Endothelial cell of umbilical vein (primary cell): ENCODE measurements around the gene RAB1B. TPM values are rescaled to one million over a fixed set of nuclear protein-coding genes. Genes with fewer than 3 reads are reported as not detected.
"Not testable (repeated sequence)": the region's sequence is repeated elsewhere in the genome, so short reads cannot be mapped to it uniquely, and the experiment has no call there.

ENCODE experiments used
- BruUV-seq: library from RNA; stranded (reverse); fragments of 400-500 nt; replicated peaks from 2 replicates; lab custom pipeline; 2021; lab: Mats Ljungman, UMichigan
- CTCF ChIA-PET: fragments of 300-600, 350-600 bp; sonication (Branson Sonifier 250); formaldehyde crosslinking; loops from one replicate; lab custom pipeline; 2021; ENCODE audit warnings: antibody characterized with exemption, inconsistent platforms; lab: Charles Lee
- POLR2A ChIA-PET: fragments of 300-600, 350-600 bp; sonication (Branson Sonifier 250); formaldehyde crosslinking; loops from one replicate; lab custom pipeline; 2021; ENCODE audit warnings: antibody characterized with exemption, inconsistent platforms; lab: Charles Lee
- DNase-seq: peaks from one replicate; pipeline ENCODE4 v3.0.0-alpha.2; 2011; ENCODE audit warnings: low read depth, low spot score
- FAIRE-seq: peaks from 2 replicates; lab custom pipeline; 2011; peaks lifted over from hg19 to GRCh38; lab: Jason Lieb, UNC
- H2AFZ ChIP-seq: 2 replicates; pipeline ENCODE4 v1.6.0; 2012; ENCODE audit warnings: low read depth, low read length, control low read depth, inconsistent platforms
- H3K27ac ChIP-seq: 2 replicates; pipeline ENCODE4 v1.5.1; 2011; ENCODE audit warnings: low read depth, mild to moderate bottlenecking, control low read depth, low read length, moderate library complexity; ENCODE audit not compliant: insufficient read depth
- H3K27me3 ChIP-seq, 2 experiments: 2 replicates each; pipeline versions ENCODE4 v1.6.0 to v1.6.1; 2011; ENCODE audit warnings: low read length in 2 of 2, mixed read lengths in 1 of 2; ENCODE audit not compliant: control insufficient read depth in 2 of 2, insufficient read depth in 2 of 2
- H3K36me3 ChIP-seq, 2 experiments: 2 replicates in 1 of 2; 3 replicates in 1 of 2; pipeline ENCODE4 v1.5.1; 2011; ENCODE audit warnings: low read length in 2 of 2, mild to moderate bottlenecking in 1 of 2, moderate library complexity in 1 of 2; ENCODE audit not compliant: control insufficient read depth in 2 of 2, insufficient read depth in 2 of 2; ENCODE audit errors: extremely low read depth in 1 of 2
- H3K4me1 ChIP-seq: 3 replicates; pipeline ENCODE4 v1.5.1; 2011; ENCODE audit warnings: mild to moderate bottlenecking, low read length; ENCODE audit not compliant: control insufficient read depth, insufficient read depth; ENCODE audit errors: extremely low read depth
- H3K4me2 ChIP-seq: 2 replicates; pipeline ENCODE4 v1.6.1; 2011; ENCODE audit warnings: low read length, control low read depth, mixed read lengths; ENCODE audit not compliant: insufficient read depth
- H3K4me3 ChIP-seq, 3 experiments: fragments of 200-600 bp in 1 of 3; sonication (generic), shearing (Covaris generic) in 1 of 3; replicated peaks in 1 of 3; 2 replicates each; pipeline ENCODE4 v1.5.1; 2011 to 2016; ENCODE audit warnings: control low read depth in 3 of 3, low read length in 3 of 3, mild to moderate bottlenecking in 2 of 3, inconsistent platforms in 1 of 3, low read depth in 1 of 3, moderate library complexity in 1 of 3; ENCODE audit not compliant: insufficient read depth in 1 of 3
- H3K79me2 ChIP-seq: 2 replicates; pipeline ENCODE4 v1.6.0; 2012; ENCODE audit warnings: low read length, inconsistent platforms; ENCODE audit not compliant: control insufficient read depth, insufficient read depth
- H3K9ac ChIP-seq: replicated peaks from 2 replicates; pipeline ENCODE3; 2011; ENCODE audit warnings: low read length, control low read depth; ENCODE audit not compliant: insufficient read depth; ENCODE audit errors: extremely low read depth
- H3K9me1 ChIP-seq: replicated peaks from 3 replicates; pipeline ENCODE4 v1.6.0; 2011; ENCODE audit warnings: mild to moderate bottlenecking, low read length; ENCODE audit not compliant: control insufficient read depth, insufficient read depth; ENCODE audit errors: extremely low read depth
- H3K9me3 ChIP-seq: replicated peaks from 2 replicates; pipeline ENCODE4 v1.5.1; 2012; ENCODE audit warnings: low read length, inconsistent platforms; ENCODE audit not compliant: control insufficient read depth, insufficient read depth
- H4K20me1 ChIP-seq: replicated peaks from 2 replicates; pipeline ENCODE3; 2011; ENCODE audit warnings: mild to moderate bottlenecking, low read length; ENCODE audit not compliant: control insufficient read depth, insufficient read depth; ENCODE audit errors: extremely low read depth
- CTCF ChIP-seq, 2 donors: IDR thresholded peaks; 1 replicate in 1 of 2; 2 replicates in 1 of 2; pipeline ENCODE4 v1.5.1; 2011; ENCODE audit warnings: low read length in 2 of 2, mild to moderate bottlenecking in 2 of 2, moderate library complexity in 2 of 2, control low read depth in 1 of 2, inconsistent platforms in 1 of 2, low read depth in 1 of 2; ENCODE audit not compliant: insufficient read depth in 1 of 2; ENCODE audit errors: extremely low read depth in 1 of 2
- MAX ChIP-seq: IDR thresholded peaks from 2 replicates; pipeline ENCODE4 v1.6.1; 2011; ENCODE audit not compliant: insufficient read depth, insufficient read length
- dilution Hi-C: fragments of 300-500 bp; cut with MboI; formaldehyde crosslinking; loops from one replicate; pipeline ENCODE4 v1.15.0; 2019; ENCODE audit warnings: low sequenced_read_pairs; ENCODE audit not compliant: extremely low pct_ligation_motif_present
- intact Hi-C: fragments of 100-400 bp; cut with micrococcal nuclease; formaldehyde crosslinking; loops from one replicate; pipeline ENCODE4 v1.10.0; 2022
- polyA plus RNA-seq, 4 experiments: library from polyadenylated mRNA; depleted of rRNA in 3 of 4; stranded (reverse) in 3 of 4; unstranded in 1 of 4; fragments of >200 nt; gene quantifications; 2 replicates each; pipeline versions ENCODE4 v1.2.1 to v1.2.3, GENCODE V29; 2011 to 2012; ENCODE audit warnings: missing spikeins in 1 of 4
- total RNA-seq: library from RNA; stranded (reverse); gene quantifications from 2 replicates; pipeline ENCODE4 v1.2.3, GENCODE V29; 2021

RAB1B gene
- total and polyA plus RNA-seq, 2 donors (not counting 3 experiments of a cell fraction or from before 2014, with no cell fraction given): 171 to 383 TPM

- H2AFZ ChIP-seq, dilution Hi-C loops, H3K4me1 ChIP-seq, H3K9me1 ChIP-seq, H3K4me3 ChIP-seq, H3K79me2 ChIP-seq, FAIRE-seq, DNase-seq, H4K20me1 ChIP-seq, H3K9ac ChIP-seq, BruUV-seq, intact Hi-C loops, H3K9me3 ChIP-seq, H3K27ac ChIP-seq, H3K27me3 ChIP-seq, CTCF ChIA-PET, H3K36me3 ChIP-seq, H3K4me2 ChIP-seq: not testable (repeated sequence)
- POLR2A ChIA-PET: interaction anchor here (0.6 kb wide), 1 partner anchor 49 kb away, joined by 10 read pairs; no protein-coding TSS in a partner anchor
Observed at GRCh38 chr11:66253081-66253480, 15.4 kb upstream of the RAB1B start.

GRCh38 chr11:66258473-66258893 lies 10.0 kb upstream of the RAB1B start:
- Histone ChIP-seq H3K79me2 (peaks cover 4% of the 10 kb centered on the region), H3K27ac (no peak overlapping the region), H4K20me1 (no peaks in the 10 kb centered on the region), H3K9ac (peak overlapping the region; percentile 66), H3K9me3 (no peaks in the 10 kb centered on the region), H3K36me3 (peaks cover 0 to 31% of the 10 kb centered on the region in 2 experiments), H3K4me2 (peak overlapping the region; percentile 62), H2AFZ (peak overlapping the region; percentile 26), H3K9me1 (no peaks in the 10 kb centered on the region), H3K27me3 (peaks cover 0 to 4% of the 10 kb centered on the region in 2 experiments), H3K4me1 (peaks cover 13% of the 10 kb centered on the region), H3K4me3 (peak overlapping the region; percentile 4 to 99 (median 46))
- intact Hi-C loops (loop anchor here (1.0 kb wide), 2 partner anchors 10 to 36 kb away; partner anchors contain the start of gene RAB1B), dilution Hi-C loops (no loop called here)
- no peak for DNase-seq
- no peak for FAIRE-seq
- TF ChIP-seq CTCF (IDR thresholded peaks at IDR 0.05; ENCODE audit: extremely low read depth in 1 of 2, insufficient read depth in 1 of 2, low read depth in 1 of 2, low read length in 2 of 2): peak in 1 of 2 donors; percentile 12
- no peak for TF ChIP-seq MAX
- POLR2A ChIA-PET: interaction anchor here (1.0 kb wide), 1 partner anchor 9 kb away, joined by 5 read pairs; the partner anchor contains the start of gene RAB1B
- CTCF ChIA-PET: interaction anchor here (0.7 to 1.0 kb wide), 5 partner anchors 12 to 190 kb away, joined by 3 to 4 read pairs (median 4); partner anchors contain the start of gene YIF1A
- no TSS peak for BruUV-seq
